Measurements from ENCODE around the gene HSBP1L1. TPM values are rescaled to one million over a fixed set of nuclear protein-coding genes. Genes with fewer than 3 reads are reported as not detected.

Gene HSBP1L1
- total RNA-seq, 1 donor from 2014 or later = 1.6 TPM

DNA sequence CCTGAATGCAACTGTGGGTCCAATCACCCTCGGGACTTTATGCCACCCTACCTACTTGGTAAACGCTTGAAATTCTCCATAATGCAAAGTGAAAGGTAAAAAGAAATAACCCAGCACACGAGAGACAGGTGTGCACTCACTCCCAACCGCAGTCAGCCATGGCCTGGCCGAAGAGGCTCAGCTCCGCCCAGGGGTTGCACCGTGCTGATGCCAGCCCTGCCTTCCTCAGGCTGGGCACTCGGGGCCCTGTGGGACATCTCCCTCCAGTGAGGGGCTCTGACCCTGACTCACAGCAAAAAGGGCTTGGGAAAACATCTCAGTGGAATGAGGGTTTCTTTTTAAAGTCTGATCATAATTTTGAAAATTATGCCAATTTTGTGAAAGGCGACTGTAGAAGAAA, 26.2 kb upstream of the HSBP1L1 start:
- no peaks in the 10 kb centered on the region for H3K27me3 Mint-ChIP-seq (ENCODE audit: unreplicated experiment)
- no peak overlapping the region for H3K4me3 Mint-ChIP-seq (ENCODE audit: unreplicated experiment)

DNA sequence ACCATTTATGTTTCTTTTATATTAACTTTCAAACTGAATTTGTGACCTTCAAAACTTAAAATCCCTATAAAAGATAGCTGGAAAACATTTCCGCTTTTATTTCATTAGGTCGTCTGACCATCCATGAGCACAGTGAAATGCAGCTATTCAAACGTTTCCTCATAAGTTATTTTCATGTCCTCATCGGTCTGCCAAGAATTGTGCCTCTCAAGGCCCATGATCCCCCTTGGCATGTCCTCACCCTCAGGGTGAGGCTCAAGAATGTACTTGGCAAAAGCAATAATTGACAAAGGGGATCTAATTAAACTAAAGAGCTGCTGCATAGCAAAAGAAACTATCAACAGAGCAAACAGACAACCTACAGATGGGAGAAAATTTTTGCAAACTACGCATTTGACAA, 25.3 kb upstream of the HSBP1L1 start:
- no peak overlapping the region for H3K27ac Mint-ChIP-seq (ENCODE audit: unreplicated experiment)

More for the DNA sequence above, 26.2 kb upstream of the HSBP1L1 start:
- Mint-ChIP-seq H3K27ac (ENCODE audit: unreplicated experiment) (no peak overlapping the region), H3K9me3 (ENCODE audit: unreplicated experiment) (peaks cover 13% of the 10 kb centered on the region), H3K4me1 (ENCODE audit: unreplicated experiment) (peaks cover 19% of the 10 kb centered on the region), H3K36me3 (ENCODE audit: unreplicated experiment) (peaks cover 59% of the 10 kb centered on the region)
- DNase-seq (ENCODE audit: extremely low spot score, unreplicated experiment) = no peak
- TF ChIP-seq, protein P1, sequence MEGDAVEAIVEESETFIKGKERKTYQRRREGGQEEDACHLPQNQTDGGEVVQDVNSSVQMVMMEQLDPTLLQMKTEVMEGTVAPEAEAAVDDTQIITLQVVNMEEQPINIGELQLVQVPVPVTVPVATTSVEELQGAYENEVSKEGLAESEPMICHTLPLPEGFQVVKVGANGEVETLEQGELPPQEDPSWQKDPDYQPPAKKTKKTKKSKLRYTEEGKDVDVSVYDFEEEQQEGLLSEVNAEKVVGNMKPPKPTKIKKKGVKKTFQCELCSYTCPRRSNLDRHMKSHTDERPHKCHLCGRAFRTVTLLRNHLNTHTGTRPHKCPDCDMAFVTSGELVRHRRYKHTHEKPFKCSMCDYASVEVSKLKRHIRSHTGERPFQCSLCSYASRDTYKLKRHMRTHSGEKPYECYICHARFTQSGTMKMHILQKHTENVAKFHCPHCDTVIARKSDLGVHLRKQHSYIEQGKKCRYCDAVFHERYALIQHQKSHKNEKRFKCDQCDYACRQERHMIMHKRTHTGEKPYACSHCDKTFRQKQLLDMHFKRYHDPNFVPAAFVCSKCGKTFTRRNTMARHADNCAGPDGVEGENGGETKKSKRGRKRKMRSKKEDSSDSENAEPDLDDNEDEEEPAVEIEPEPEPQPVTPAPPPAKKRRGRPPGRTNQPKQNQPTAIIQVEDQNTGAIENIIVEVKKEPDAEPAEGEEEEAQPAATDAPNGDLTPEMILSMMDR (IDR thresholded peaks at IDR 0.05) = no peak

DNA sequence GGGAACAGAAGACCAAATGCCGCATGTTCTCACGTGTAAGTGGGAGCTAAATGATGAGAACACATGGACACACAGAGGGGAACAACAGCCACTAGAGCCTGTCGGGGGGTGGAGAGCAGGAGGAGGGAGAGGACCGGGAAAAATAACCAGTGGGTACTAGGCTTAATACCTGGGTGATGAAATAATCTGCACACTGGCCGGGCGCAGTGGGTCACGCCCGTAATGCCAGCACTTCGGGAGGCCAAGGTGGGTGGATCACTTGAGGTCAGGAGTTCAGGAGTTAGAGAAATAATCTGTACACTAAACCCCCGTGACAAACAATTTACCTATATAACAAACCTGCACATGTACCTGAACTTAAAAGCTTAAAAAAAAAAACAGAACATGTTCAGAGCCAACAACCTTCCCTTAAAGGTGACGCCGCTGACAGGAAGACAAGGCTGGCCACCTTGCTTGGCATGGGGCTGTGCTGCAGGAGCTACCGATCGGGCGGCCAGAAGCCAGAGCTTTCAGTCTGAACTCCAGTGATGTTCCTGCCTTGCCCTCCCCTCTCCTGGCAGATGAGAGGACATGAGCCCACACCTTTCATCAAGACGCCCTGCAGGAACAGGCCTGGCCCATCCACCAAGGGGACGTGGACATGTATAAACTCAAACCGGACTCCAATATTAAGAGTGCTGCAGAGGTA, 24.2 kb upstream of the HSBP1L1 start:
- DNase-seq (ENCODE audit: extremely low spot score, unreplicated experiment) = no peak
- TF ChIP-seq, protein P1 (IDR thresholded peaks at IDR 0.05) = no peak

More for the DNA sequence above, 25.3 kb upstream of the HSBP1L1 start:
- peaks cover 20% of the 10 kb centered on the region for H3K4me1 Mint-ChIP-seq (ENCODE audit: unreplicated experiment)
- H3K9me3 Mint-ChIP-seq (ENCODE audit: unreplicated experiment) = peaks cover 11% of the 10 kb centered on the region
- peaks cover 51% of the 10 kb centered on the region for H3K36me3 Mint-ChIP-seq (ENCODE audit: unreplicated experiment)
- TF ChIP-seq, protein P1 (IDR thresholded peaks at IDR 0.05) = no peak
- DNase-seq (ENCODE audit: extremely low spot score, unreplicated experiment) = no peak
- no peak overlapping the region for H3K4me3 Mint-ChIP-seq (ENCODE audit: unreplicated experiment)
- no peaks in the 10 kb centered on the region for H3K27me3 Mint-ChIP-seq (ENCODE audit: unreplicated experiment)

DNA sequence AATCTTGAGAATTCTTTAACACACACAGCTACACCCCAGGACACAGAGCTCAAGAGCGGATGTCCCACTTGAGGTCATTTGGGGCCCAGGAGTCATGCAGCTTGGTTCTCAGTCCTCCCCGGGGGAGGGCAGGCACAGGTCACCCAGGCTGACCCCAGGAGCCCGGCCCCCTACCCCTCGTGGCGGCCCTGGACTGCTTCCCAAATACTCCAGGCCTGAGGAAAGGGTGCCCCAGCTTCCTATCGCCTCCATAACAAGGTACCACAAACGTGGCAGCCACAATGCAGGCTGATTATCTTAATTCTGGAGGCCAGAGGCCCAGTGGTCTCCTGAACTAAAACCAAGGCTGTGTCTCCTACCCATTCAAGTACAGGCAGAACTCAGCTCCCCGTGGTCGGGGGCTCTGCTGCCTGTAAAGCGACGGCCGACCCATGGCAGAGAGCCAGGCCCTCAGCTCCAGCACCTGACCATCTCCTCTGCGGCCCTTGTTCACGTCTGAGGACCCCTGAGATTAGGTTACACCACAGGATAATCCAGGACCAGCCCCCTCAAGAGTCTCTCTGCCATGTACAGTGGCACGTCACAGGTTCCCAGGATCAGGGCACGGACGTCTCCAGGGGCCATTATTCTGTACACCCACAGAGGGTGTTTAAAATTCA, 23.5 kb upstream of the HSBP1L1 start:
- TF ChIP-seq, protein P1 (IDR thresholded peaks at IDR 0.05) = no peak
- no peak for DNase-seq (ENCODE audit: extremely low spot score, unreplicated experiment)
- Mint-ChIP-seq H3K4me3 (ENCODE audit: unreplicated experiment) (no peak overlapping the region), H3K27me3 (ENCODE audit: unreplicated experiment) (no peaks in the 10 kb centered on the region), H3K9me3 (ENCODE audit: unreplicated experiment) (peaks cover 4% of the 10 kb centered on the region), H3K4me1 (ENCODE audit: unreplicated experiment) (peaks cover 34% of the 10 kb centered on the region), H3K36me3 (ENCODE audit: unreplicated experiment) (peaks cover 41% of the 10 kb centered on the region), H3K27ac (ENCODE audit: unreplicated experiment) (no peak overlapping the region)

More for the DNA sequence above, 24.2 kb upstream of the HSBP1L1 start:
- Mint-ChIP-seq H3K9me3 (ENCODE audit: unreplicated experiment) (peaks cover 11% of the 10 kb centered on the region), H3K27ac (ENCODE audit: unreplicated experiment) (no peak overlapping the region), H3K4me1 (ENCODE audit: unreplicated experiment) (peaks cover 28% of the 10 kb centered on the region), H3K4me3 (ENCODE audit: unreplicated experiment) (no peak overlapping the region), H3K36me3 (ENCODE audit: unreplicated experiment) (peaks cover 46% of the 10 kb centered on the region), H3K27me3 (ENCODE audit: unreplicated experiment) (no peaks in the 10 kb centered on the region)

DNA sequence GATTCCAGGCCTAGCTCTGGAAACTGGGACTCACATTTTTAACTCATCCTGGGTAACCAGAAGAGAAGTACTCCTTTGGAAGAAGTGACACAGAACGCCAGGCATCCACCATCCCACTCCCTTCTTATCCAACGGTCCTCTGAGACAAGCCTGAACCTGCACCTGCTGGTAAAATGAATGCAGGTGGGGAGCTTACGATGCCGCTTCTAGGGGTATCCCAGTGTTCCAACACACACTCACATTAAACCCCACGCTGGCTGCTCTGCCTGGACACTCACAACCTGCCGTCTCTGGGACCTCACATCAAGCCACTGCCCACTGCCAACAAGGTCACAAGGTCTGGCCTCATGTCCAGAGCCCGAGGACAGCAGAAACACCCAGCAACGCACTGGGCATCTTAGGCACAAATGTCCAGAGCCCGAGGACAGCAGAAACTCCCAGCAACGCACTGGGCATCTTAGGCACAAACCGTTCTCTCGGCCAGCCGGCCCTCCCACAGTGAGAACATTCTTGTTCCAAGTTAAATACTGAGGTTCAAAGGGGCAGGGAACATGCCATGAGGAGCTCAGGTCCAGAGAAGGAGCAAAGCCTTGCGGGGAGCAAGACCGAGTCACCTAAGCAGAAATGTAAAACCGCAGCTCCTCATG, 22.8 kb upstream of the HSBP1L1 start:
- Mint-ChIP-seq H3K27ac (ENCODE audit: unreplicated experiment) (no peak overlapping the region), H3K4me3 (ENCODE audit: unreplicated experiment) (no peak overlapping the region)

More for the DNA sequence above, 22.8 kb upstream of the HSBP1L1 start:
- TF ChIP-seq, protein P1 (IDR thresholded peaks at IDR 0.05) = no peak
- peaks cover 36% of the 10 kb centered on the region for H3K36me3 Mint-ChIP-seq (ENCODE audit: unreplicated experiment)
- peaks cover 38% of the 10 kb centered on the region for H3K4me1 Mint-ChIP-seq (ENCODE audit: unreplicated experiment)
- H3K9me3 Mint-ChIP-seq (ENCODE audit: unreplicated experiment) = peaks cover 4% of the 10 kb centered on the region
- no peaks in the 10 kb centered on the region for H3K27me3 Mint-ChIP-seq (ENCODE audit: unreplicated experiment)
- DNase-seq (ENCODE audit: extremely low spot score, unreplicated experiment) = no peak

Data from osteocyte (in vitro differentiated cells).